HCT116 (cell line): ENCODE measurements around the gene SLC9A9. TPM values are rescaled to one million over a fixed set of nuclear protein-coding genes. Genes with fewer than 3 reads are reported as not detected.

Experiments used
- ATAC-seq: fragments of 200-7000 bp; cut with Tn5 transposase; 2 replicates; pipeline ENCODE4 v1.9.1; 2020; ENCODE audit warnings: mild to moderate bottlenecking, moderate library complexity
- BruUV-seq: library from RNA; stranded (reverse); fragments of 400-500 nt; replicated peaks from 2 replicates; lab custom pipeline; 2021; lab: Mats Ljungman, UMichigan
- CTCF ChIA-PET: fragments of 300-600 bp; sonication (Branson Sonifier 250); formaldehyde crosslinking; loops from one replicate; lab custom pipeline; 2021; ENCODE audit warnings: antibody characterized with exemption; lab: Charles Lee
- POLR2A ChIA-PET: fragments of 300-600, 350-600 bp; sonication (Branson Sonifier 250); formaldehyde crosslinking; loops from one replicate; lab custom pipeline; 2021; ENCODE audit warnings: antibody characterized with exemption; lab: Charles Lee
- RAD21 ChIA-PET, 2 experiments: fragments of 300-600 bp; sonication (Branson Sonifier 250); formaldehyde crosslinking; loops; one replicate each; lab custom pipeline; 2023; ENCODE audit warnings: low total read pairs in 2 of 2; ENCODE audit not compliant: uncharacterized antibody in 2 of 2, unreplicated experiment in 2 of 2, low non-redundant PET in 1 of 2; lab: Charles Lee
- DNase-seq: peaks from one replicate; pipeline ENCODE4 v3.0.0-alpha.2; 2010; ENCODE audit warnings: low read depth, low spot score
- H2AFZ ChIP-seq: fragments of 200-600 bp; shearing (Covaris generic), sonication (generic); 2 replicates; pipeline ENCODE4 v1.6.1; 2017; ENCODE audit warnings: low read depth, mixed run types, mixed read lengths, antibody characterized with exemption, low read length; ENCODE audit not compliant: poor library complexity, severe bottlenecking
- H3K27ac ChIP-seq: 2 replicates; pipeline ENCODE4 v1.5.1; 2012; ENCODE audit warnings: low read depth, low read length
- H3K27me3 ChIP-seq: fragments of 200-600 bp; sonication (generic); 2 replicates; pipeline ENCODE4 v1.6.1; 2016; ENCODE audit warnings: mixed run types, low read length, mixed read lengths; ENCODE audit not compliant: insufficient read depth
- H3K36me3 ChIP-seq, 2 experiments: fragments of 200-500 bp in 1 of 2; fragments of 200-600 bp in 1 of 2; sonication (Bioruptor generic) in 1 of 2; sonication (generic) in 1 of 2; 2 replicates each; pipeline versions ENCODE4 v1.5.1 to v1.6.1; 2014 to 2016; ENCODE audit warnings: low read length in 2 of 2, inconsistent platforms in 1 of 2, mixed read lengths in 1 of 2, mixed run types in 1 of 2; ENCODE audit not compliant: insufficient read depth in 2 of 2, control insufficient read depth in 1 of 2
- H3K4me1 ChIP-seq, 2 experiments: fragments of 200-600 bp in 1 of 2; sonication (generic) in 1 of 2; 2 replicates each; pipeline versions ENCODE4 v1.5.1 to v1.6.1; 2012 to 2017; ENCODE audit warnings: low read length in 2 of 2, inconsistent platforms in 1 of 2, mild to moderate bottlenecking in 1 of 2, mixed read lengths in 1 of 2, mixed run types in 1 of 2, moderate library complexity in 1 of 2; ENCODE audit not compliant: insufficient read depth in 2 of 2, control insufficient read depth in 1 of 2
- H3K4me2 ChIP-seq: fragments of 200-600 bp; sonication (generic); 2 replicates; pipeline ENCODE4 v1.6.1; 2017; ENCODE audit warnings: mixed run types, low read length, mixed read lengths
- H3K4me3 ChIP-seq, 2 experiments: fragments of 200-600 bp in 1 of 2; sonication (generic) in 1 of 2; replicated peaks in 1 of 2; 2 replicates each; pipeline ENCODE4 v1.5.1; 2011 to 2016; ENCODE audit warnings: low read length in 2 of 2, control low read depth in 1 of 2, low read depth in 1 of 2, mild to moderate bottlenecking in 1 of 2, mixed read lengths in 1 of 2, mixed run types in 1 of 2
- H3K79me2 ChIP-seq: fragments of 200-600 bp; sonication (generic); 2 replicates; pipeline ENCODE4 v1.6.1; 2017; ENCODE audit warnings: mild to moderate bottlenecking, mixed run types, low read length, moderate library complexity, mixed read lengths; ENCODE audit not compliant: insufficient read depth
- H3K9ac ChIP-seq: fragments of 200-600 bp; sonication (generic); 2 replicates; pipeline ENCODE4 v1.6.1; 2016; ENCODE audit warnings: low read length, mixed read lengths
- H3K9me2 ChIP-seq: fragments of 200-600 bp; sonication (generic), shearing (Covaris generic); 2 replicates; pipeline ENCODE4 v1.6.1; 2017; ENCODE audit warnings: mixed run types, mild to moderate bottlenecking, moderate library complexity; ENCODE audit not compliant: insufficient read depth
- H3K9me3 ChIP-seq, 2 experiments: fragments of 200-500 bp in 1 of 2; fragments of 200-600 bp in 1 of 2; sonication (Bioruptor generic) in 1 of 2; sonication (generic) in 1 of 2; 2 replicates each; pipeline ENCODE4 v1.6.1; 2014 to 2017; ENCODE audit warnings: low read length in 2 of 2, mixed read lengths in 2 of 2, inconsistent platforms in 1 of 2, low read depth in 1 of 2, mild to moderate bottlenecking in 1 of 2, mixed run types in 1 of 2, moderate library complexity in 1 of 2; ENCODE audit not compliant: control insufficient read depth in 1 of 2, insufficient read depth in 1 of 2
- H4K20me1 ChIP-seq: fragments of 200-600 bp; sonication (generic), shearing (Covaris generic); 2 replicates; pipeline ENCODE4 v1.6.1; 2017; ENCODE audit warnings: mixed run types, mild to moderate bottlenecking, moderate library complexity; ENCODE audit not compliant: insufficient read depth
- ATF3 ChIP-seq: IDR thresholded peaks from 2 replicates; pipeline ENCODE4 v1.6.1; 2012
- CTCF ChIP-seq, 3 experiments: fragments of 200-600 bp in 1 of 3; sonication (generic) in 1 of 3; IDR thresholded peaks in 2 of 3; conservative IDR thresholded peaks in 1 of 3; 2 replicates each; pipeline ENCODE4 v1.5.1; 2012 to 2017; ENCODE audit warnings: low read depth in 2 of 3, low read length in 2 of 3, antibody characterized with exemption in 1 of 3, borderline replicate concordance in 1 of 3, control low read depth in 1 of 3, mild to moderate bottlenecking in 1 of 3, mixed read lengths in 1 of 3, mixed run types in 1 of 3, moderate library complexity in 1 of 3; ENCODE audit not compliant: insufficient read depth in 1 of 3
- ELF1 ChIP-seq: IDR thresholded peaks from 2 replicates; pipeline ENCODE4 v1.6.1; 2012; ENCODE audit warnings: low read depth, borderline replicate concordance
- POLR2A ChIP-seq: IDR thresholded peaks from 2 replicates; pipeline ENCODE4 v1.7.0; 2011; ENCODE audit warnings: borderline replicate concordance; ENCODE audit not compliant: insufficient read depth, insufficient read length; ENCODE audit errors: extremely low read depth
- POLR2AphosphoS5 ChIP-seq: IDR thresholded peaks from 2 replicates; pipeline ENCODE4 v1.6.1; 2011; ENCODE audit warnings: mild to moderate bottlenecking, low read depth, low read length, moderate library complexity
- RAD21 ChIP-seq: IDR thresholded peaks from 2 replicates; pipeline ENCODE4 v1.6.1; 2012; ENCODE audit warnings: low read depth, mild to moderate bottlenecking
- REST ChIP-seq: IDR thresholded peaks from 2 replicates; pipeline ENCODE4 v1.6.1; 2012; ENCODE audit warnings: low read depth
- TCF7L2 ChIP-seq: IDR thresholded peaks from 2 replicates; pipeline ENCODE4 v1.7.0; 2011; ENCODE audit warnings: borderline replicate concordance, inconsistent platforms; ENCODE audit not compliant: insufficient read depth, insufficient read length; ENCODE audit errors: extremely low read depth
- YY1 ChIP-seq: IDR thresholded peaks from 2 replicates; pipeline ENCODE4 v1.6.1; 2011; ENCODE audit warnings: low read length, low read depth, moderate library complexity, mild to moderate bottlenecking; ENCODE audit not compliant: insufficient replicate concordance; ENCODE audit errors: extremely low read depth
- intact Hi-C: fragments of 100-400 bp; cut with micrococcal nuclease; formaldehyde crosslinking; loops from 2 replicates; pipeline ENCODE4 v1.10.0; 2022
- total RNA-seq: library from RNA; stranded (reverse); gene quantifications from one replicate; pipeline ENCODE4 v1.2.1, GENCODE V29; 2021; ENCODE audit not compliant: unreplicated experiment

SLC9A9 gene
- total RNA-seq, 1 experiment from 2014 or later = 0.20 TPM

GRCh38 chr3:143439817-143440216 lies 408.5 kb downstream of the SLC9A9 start:
- Histone ChIP-seq H3K36me3 (no peaks in the 10 kb centered on the region), H4K20me1 (no peaks in the 10 kb centered on the region), H3K4me3 (no peak overlapping the region), H3K9ac (no peak overlapping the region), H3K4me1 (peaks cover 0 to 18% of the 10 kb centered on the region in 2 experiments; a peak in 2 of 4 replicates), H3K27me3 (no peaks in the 10 kb centered on the region), H3K79me2 (no peaks in the 10 kb centered on the region), H2AFZ (no peak overlapping the region), H3K9me2 (no peaks in the 10 kb centered on the region), H3K27ac (no peak overlapping the region), H3K9me3 (no peaks in the 10 kb centered on the region), H3K4me2 (no peak overlapping the region)
- ChIA-PET CTCF (no interaction called here), POLR2A (no interaction called here), RAD21 (no interaction called here)
- intact Hi-C loops = no loop called here
- ATAC-seq = no peak
- TF ChIP-seq RAD21 = no peak
- TF ChIP-seq YY1 = no peak
- no peak for TF ChIP-seq ATF3
- no peak for TF ChIP-seq CTCF (IDR thresholded peaks at IDR 0.05 in 2 of 3, conservative IDR thresholded peaks at IDR 0.05 in 1 of 3; ENCODE audit: borderline replicate concordance in 1 of 3, insufficient read depth in 1 of 3, low read depth in 2 of 3, low read length in 2 of 3)
- TF ChIP-seq TCF7L2 = no peak
- TF ChIP-seq POLR2AphosphoS5 = no peak
- TF ChIP-seq POLR2A = no peak
- no peak for TF ChIP-seq REST
- TF ChIP-seq ELF1 = no peak
- no TSS peak for BruUV-seq
- DNase-seq = no peak
